ENCODE data around the gene SH2B3.

The SH2B3 gene

DNA sequence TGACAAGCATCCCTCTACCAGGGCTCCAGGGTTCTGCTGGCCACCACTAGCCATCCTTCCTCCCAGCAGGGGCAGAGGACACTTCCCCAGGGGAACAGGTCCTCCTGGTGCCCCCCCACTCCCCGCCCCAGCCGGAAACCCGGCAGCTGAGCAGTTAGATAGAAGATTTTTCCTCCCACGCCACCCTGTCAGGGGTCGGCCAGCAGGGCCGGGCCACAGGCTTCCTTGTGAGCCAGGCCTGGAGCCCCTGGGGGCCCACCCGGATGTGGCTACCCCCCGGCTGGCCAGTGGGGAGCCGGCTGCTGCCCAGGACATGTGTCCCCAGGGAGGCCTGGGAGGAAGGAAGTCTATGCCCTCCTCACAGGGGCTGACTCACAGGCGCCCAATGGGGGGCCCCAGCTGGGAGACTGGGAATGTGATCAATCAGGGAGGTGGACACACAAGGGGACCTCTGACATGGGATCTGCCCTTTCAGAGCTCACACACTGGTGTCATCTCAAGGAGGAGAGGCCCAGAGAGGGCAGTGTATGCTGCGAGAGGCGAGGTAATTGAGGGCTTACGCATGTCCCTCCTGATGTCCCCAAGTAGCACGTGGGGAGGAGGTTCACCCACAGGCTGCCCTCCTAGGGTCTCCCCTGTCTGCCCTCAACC, 4.2 kb downstream of the SH2B3 start:
- FAIRE-seq, result no peak

DNA sequence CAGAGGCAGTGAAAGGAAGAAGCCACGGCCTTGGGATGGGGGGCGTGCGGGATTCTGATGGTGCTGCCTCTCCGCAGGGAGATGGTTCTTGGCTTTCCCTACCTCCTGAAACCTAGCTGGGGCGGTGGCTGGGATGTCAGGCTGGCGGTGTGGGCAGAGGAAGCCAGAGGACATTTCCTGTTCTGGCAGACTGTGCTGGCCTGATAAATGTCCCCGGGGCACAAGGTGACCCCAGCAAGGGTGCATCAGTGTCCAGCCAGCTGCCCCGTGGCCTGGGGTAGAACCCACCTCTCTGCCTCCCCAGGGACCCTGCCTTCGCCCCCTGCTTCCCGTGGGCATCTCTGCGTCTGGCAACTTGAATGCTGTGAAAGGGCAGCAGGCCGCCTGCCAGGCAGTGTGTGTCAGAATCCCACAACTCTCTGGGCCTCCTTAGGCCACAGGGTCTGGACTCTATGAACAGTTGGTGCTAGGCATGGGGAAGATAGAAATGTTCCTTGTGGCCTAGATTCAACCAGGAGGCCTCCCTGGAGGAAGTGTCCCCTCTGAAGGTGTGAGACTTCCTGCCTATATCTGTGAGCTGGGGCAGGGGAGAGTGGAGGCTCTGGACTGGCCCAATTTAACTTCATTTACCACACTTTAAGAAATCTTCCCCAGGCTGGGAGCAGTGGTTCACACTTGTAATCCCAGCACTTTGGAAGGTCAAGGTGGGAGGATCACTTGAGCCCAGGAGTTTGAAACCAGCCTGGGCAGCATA, 4.9 kb downstream of the SH2B3 start:
- no peak for FAIRE-seq

DNA sequence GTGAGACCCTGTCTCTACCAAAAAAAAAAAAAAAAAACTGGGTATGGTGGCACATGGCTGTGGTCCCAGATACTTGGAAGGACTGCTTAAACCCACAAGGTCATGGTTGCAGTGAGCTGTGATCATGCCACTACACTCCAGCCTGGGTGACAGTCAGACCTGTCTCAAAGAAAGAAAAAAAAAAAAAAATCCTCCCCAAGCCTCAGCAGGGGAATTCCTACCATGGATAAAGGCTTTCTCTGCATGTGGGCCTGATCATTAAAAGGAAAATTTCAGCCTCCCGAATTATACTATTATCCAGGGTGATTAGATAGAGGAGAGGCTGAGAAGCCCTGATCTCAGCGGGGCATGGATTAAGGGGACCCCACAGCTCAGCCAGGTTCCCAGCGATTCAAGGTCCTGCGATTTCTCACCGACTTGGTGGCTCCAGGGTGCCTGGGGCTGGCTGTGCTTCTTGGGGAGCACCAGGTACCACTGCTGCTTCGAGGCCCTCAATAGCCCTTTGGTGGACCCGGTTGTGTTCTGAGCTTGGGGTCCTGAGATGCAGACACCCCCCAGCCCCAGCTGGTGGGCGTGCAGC, 5.6 kb downstream of the SH2B3 start:
- no peak for FAIRE-seq

DNA sequence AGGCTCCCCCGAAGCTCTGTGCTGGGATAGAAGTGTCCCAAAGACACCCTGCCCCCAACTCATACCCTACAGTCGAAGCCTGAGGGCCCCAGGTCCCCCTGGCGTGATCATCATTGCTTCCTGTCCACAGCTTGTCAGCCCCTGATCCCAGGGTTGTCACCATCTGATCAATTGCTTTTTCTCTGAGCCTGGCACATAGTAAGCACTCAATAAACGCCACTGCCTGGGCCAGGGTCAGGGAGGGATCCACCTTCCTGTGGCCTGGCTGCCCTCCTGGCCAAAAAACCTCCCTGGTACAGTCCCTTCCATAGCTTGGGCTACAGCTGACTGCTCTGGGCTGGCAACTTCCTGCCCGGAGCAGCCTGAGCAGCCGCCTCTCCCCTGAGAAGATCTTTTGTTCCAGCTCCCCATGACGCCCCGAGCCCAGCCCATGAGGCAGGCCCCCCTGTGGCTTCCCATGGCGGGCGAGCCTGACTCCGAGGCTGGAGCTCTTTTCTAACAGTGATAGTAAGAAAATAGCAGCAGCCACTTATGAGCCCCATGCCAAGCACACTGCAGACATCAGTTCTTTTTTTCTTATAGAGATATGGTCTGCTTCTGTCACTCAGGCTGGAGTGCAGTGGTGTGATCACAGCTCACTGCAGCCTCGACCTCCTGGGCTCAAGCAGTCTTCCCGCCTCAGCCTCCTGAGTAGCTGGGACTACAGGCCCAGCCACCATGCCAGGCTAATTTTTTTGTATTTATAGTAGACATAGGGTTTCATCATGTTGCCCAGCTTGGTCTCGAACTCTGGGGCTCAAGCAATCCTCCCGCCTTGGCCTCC, 6.5 kb downstream of the SH2B3 start:
- no peak for FAIRE-seq

DNA sequence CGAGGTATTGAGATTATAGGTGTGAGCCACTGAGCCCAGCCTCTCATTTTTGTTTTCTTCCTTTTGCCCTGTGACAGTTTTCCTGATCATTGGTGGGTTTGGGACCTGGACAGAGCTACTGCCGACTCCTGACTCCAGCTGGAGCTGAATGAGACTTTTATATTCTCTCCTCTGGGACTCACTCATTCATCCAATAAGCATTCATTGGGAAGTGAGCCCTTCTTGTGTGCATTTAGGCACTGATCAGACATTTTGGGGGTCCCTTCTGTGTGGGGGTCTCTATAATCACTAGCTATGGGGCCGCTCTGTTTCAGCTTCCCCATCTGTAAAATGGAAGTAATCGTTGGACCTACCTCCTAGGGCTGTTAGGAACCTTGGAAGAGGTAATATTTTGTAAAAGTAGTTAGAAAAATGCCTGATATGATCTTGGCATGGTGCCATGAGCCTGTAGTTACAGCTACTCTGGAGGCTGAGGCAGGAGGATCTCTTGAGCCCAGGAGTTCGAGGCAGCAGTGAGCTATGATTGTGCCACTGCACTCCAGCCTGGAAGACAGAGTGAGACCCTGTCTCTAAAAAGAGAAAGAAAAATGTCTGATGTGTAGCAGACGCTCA, 7.2 kb downstream of the SH2B3 start:
- FAIRE-seq, result no peak

DNA sequence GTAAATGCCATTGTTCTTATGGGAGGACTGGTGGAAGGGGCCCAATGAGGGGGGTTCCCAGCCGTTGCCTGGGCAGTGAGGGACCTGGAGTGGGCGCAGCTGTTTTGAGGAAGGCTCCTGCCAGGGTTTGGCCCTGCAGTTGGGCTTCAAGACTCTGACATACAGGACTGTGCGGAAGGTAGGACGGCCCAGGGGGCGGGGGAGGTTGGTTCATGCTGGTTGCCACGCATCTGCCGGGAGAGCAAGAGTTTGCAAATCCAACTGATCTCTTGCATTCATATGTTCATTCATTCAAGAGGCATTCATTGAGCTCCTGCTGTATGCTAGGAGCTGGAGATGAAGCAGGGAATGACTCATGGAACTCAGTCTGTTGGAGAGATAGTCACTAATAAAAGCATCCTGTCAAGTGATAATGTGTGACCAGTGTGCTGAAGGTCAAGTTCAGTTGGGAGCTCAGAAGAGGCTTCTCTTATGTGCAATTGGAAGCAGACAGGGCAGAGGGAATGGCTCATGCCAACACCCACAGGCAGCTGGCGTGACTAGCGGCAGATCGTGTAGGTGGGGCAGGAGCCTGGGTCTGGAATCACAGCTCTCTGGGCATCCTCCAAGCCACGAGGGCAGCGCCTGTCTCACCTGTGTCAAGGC, 7.8 kb downstream of the SH2B3 start:
- no peak for FAIRE-seq

DNA sequence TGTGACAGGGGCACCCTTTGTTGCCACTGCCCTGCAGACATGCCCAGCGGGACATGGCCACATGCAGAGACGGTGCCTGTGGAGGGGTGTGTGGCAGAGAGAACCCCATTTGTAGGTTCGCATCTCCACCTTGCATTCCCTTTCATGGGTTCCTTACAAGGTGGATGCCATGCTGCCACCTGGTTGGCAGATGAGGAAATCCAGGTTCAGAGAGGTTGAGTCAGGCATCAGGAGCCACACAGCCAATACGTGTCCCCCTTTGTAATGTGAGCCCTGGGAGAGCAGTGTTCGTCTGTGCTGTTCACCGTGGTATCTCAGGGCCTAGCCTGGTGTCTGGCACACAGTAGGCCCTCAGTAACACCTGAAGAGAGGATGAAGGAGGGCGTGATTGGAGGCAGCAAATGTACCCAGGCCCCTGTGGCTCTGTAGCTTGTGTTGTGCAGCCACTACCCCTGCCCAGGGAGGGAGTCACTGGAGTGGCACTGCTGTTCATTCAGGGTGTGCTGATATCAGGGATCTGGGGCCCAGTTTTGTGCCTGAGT, 9.1 kb downstream of the SH2B3 start:
- no peak for FAIRE-seq

DNA sequence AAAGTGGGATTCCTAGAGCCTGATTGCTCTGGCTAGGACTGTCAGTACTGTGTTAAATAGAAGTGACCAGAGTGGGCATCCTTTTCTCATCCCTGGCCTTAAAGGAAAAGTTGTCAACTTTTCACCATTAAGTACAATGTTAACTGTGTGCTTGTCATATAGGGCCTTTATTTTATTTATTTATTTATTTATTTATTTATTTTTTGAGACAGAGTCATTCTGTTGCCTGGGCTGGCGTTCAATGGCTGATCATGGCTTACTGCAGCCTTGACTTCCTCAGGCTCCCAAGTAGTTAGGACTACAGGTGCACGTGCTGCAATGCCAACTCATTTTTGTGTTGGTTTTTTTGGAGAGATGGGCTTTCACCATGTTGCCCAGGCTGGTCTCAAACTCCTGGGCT, 11.6 kb downstream of the SH2B3 start:
- no peak for FAIRE-seq

DNA sequence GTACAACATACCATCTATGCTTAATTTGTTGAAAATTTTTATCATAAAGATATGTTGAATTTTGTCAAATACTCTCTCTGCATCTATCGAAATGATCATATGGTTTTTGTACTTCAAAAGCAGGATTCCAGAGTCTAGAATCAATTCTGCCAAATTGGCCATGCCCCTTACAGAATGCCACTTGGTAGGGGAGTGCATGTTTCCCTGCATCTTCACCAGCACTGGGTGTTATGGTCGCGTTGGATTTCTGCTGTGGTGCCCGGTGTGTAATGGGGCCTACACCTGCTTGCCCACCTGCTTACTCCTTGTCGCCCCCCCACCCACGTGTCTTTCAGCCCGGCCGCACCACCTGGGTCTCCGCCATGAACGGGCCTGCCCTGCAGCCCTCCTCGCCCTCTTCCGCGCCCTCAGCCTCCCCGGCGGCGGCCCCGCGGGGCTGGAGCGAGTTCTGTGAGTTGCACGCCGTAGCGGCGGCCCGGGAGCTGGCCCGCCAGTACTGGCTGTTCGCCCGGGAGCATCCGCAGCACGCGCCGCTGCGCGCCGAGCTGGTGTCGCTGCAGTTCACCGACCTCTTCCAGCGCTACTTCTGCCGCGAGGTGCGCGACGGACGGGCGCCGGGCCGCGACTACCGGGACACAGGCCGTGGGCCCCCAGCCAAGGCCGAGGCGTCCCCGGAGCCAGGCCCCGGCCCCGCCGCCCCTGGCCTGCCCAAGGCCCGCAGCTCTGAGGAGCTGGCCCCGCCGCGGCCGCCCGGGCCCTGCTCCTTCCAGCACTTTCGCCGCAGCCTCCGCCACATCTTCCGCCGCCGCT, 12.3 kb downstream of the SH2B3 start:
- no peak for FAIRE-seq

DNA sequence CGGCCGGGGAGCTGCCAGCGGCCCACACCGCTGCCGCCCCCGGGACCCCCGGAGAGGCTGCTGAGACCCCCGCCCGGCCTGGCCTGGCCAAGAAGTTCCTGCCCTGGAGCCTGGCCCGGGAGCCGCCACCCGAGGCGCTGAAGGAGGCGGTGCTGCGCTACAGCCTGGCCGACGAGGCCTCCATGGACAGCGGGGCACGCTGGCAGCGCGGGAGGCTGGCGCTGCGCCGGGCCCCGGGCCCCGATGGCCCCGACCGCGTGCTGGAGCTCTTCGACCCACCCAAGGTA, 12.8 kb downstream of the SH2B3 start:
- FAIRE-seq, result no peak

DNA sequence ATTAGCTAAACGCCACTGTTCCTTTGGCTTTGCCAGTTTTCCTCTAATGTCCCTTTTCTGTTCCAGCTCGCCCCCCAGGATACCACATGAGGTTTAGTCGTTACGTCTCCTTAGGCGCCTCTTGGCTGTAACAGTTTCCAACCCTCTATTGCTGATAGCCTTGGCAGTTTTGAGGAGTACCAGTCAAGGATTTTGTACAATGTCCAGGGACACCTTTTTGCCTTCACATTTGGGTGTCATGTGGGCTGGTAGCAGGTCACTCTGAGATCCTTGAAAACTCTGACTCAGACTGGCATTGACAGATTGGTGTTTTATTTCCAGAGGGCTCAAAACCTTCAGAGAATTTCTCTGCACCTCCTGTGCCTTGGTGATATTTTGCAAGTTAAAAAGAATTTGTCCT, 14.1 kb downstream of the SH2B3 start:
- FAIRE-seq, result no peak

DNA sequence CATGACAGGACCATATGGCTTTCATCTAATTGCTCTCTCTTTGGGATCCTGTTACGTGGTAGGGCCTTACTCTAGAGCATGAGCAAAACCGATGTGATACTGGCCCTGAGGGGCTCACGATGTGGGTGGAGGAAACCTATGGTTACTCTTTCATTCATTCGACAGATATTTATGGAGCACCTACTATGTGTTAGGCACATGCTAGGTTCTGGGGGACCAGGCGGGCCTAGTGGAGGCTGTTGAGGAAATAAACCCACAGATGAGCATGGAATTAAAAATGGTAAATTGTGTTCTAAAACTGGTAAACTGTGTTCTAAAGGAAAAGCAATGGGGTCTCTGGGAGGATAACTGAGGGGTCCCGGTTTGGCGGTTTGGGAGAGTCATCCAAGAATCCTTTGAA, 14.8 kb downstream of the SH2B3 start:
- FAIRE-seq, result no peak

DNA sequence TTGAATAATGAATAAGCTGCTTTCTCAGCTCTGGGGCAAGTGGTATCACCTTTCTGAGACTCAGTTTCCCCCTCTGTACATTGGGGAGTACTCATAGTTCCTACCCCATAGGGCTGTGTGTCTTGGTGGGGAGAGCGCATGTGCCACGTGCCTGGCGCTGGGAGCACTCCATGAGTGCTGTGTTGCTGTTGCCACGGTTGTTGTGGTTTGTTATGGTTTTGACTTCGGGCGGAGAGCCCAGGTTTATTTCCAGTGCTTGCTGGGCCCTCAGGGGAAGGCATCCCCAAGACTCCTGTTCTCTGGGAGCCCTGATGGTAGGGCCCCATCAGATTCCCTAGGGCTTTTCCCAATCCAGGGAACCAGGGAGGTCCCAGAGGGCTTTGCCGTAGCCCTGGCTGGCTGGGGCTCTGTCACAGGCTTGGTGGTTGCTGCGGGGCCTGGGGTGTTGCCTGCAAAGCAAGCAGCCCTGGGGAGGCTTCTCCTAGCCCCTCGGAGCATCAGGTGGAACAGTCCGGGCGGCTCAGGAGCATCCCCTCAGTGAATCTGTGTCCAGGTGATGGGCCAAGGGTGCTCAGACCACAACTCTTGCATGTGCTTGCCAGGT, 18.6 kb downstream of the SH2B3 start:
- no peak for FAIRE-seq

DNA sequence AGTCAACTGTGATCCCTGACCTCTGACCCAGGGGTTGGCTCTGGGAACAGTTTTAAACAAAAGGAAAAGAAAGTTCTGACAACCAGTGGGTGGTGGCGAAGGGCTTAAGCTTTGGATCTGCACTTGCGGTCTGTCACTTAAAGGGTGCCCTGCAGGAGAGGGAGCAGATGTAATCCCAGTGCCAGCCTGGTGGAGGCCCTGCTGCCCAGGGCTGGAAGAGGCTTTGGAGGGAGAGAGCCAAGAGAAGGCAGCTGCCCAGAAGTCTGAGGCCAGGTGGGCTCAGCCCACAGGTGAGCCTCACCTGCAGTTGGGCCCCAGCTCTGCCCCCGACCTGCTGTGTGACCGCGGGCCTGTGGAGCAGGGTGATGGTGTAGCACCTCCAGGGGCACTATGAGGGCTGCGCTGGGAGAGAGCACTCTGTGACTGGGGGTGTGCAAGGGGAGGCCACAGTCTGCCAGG, 19.1 kb downstream of the SH2B3 start:
- no peak for FAIRE-seq

DNA sequence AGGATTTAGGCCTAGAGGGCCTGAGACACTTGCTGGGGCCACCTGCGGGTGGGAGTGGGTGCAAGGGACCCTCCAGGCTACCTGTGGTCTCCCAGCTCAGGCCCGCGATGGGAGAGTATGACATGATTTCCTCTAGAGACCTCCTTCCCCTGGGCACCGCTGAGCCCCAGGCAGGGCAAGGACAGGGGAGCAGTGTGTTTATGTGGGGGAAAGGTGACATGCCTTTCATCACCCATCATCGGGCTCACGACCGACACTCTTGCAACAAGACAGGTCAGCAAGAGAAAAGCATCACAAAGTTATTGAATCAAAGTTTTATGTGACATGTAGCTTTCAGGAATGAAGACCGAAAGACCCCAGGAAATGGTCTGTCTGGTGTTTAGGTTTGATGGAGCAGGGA, 19.9 kb downstream of the SH2B3 start:
- no peak for FAIRE-seq

DNA sequence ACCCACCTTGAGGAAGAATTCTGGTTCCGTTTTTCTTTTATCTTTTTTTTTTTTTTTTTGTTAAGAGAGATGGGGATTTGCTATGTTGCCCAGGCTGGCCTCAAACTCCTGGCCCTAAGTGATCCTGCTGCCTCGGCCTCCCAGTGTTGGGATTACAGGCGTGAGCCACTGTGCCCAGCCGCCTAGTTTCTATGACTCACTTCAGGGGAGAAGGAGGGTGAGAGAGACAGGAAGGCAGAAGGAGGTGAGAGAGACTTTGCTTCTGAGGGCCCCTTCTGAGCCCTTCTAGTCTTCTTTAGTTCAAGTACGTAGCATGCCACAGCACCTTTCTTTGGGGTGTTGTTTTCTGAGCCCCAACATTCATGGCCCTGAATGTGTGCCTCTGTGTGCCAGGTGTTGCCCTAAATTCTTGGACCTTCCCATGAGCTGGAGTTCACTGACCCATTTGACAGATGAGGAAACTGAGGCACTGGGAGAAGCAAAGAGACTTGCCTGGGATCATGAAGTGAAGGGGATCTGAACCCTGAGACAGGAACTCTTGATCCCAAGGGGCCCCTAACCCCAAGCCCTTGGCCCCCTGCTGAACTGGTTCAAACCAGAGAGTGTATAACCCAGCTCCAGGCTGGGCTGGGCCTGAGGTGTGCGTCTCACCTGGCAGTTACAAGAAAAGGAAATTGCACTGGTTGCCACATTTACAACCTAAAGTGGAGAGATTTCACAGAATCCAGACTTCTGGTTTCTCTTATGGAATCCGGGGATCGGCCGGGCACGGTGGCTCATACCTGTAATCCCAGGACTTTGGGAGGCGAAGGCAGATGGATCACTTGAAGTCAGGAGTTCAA, 20.8 kb downstream of the SH2B3 start:
- no peak for FAIRE-seq

DNA sequence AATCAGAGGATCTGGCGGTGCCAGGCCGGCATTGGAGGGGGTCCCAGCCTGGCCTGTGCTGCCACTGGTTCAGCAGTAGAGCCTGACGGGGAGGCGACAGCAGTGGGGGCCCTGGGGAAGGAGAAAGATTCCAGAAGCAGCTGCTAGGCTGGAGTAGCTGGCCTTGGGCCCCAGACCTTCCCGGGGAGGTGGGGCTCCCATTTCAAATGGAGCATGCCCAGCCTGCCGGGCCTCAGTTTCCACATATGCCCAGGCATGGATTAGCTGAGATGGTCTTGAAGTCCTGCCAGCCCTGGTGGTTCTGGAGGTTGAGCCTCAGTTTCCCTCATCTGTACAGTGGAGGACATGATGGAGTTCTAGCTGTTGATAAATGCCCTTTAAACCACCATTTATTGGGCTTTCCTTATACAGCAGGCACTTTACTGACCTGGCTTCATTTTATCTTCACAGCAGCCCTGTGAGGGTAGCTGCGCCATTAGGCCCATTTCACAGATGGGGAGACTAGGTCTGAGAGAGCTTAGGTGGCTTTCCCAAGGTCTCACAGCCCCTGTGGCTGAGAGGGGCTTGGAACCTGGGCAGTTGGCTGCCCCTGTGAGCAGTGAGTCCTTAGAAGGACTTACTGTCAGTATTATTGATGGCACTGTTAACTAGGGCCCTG, 21.8 kb downstream of the SH2B3 start:
- no peak for FAIRE-seq

DNA sequence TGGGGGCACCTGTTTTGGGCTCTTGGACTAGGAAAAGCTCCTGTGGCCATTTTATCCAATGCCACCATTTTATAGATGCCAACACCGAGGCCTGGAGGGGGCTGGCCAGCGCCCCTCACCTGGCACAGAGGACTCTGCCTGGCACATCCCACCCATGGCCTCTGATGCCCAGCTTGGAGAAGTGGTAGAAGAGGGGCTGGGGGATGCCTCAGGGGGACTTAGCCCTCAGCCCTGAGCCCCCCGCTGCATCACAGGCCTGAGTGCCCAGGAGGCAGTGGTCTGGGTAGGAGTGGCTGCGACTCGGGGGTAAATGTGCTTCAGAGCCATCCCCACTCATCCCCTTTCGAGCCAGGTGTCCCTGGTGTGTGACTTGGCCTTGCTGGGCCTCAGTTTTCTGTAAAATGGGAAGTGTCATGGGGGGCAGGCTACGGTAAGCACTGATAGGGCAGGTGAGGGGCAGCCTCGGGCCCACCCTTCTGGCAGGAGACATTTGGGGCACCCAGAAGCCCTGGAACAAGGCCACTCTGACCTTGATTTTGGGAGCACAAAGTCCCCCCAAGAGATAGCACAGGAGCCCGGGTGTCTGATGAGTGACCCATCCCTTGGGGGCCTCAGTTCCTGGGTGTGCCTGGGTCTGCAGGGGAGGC, 22.5 kb downstream of the SH2B3 start:
- no peak for FAIRE-seq

DNA sequence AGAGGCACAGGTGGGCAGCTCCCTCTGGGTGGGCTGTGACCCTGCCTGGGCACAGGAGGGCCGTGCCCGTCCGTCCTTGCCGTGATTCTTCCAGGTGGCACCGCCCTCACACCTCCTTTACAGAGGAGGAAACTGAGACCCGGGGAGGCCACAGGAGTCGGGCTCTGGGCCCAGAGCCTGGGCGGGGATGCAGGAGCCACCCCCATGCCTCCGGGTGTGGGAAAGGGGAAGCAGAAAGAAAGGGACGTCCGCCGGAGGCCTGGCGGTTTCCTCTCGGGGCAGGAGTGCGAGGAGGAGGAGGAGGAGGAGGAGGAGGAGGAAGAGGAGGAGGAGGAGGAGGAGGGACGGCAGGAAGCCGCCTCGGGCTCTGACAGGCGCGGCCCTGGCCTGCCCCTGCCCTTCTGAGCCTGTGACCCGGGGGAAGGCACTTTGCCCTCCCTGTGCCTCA, 23.0 kb downstream of the SH2B3 start:
- no peak for FAIRE-seq

Measured in endometrium (tissue), 2 donors.